Measurements from ENCODE around the gene ZBED4.

ZBED4 gene

DNA sequence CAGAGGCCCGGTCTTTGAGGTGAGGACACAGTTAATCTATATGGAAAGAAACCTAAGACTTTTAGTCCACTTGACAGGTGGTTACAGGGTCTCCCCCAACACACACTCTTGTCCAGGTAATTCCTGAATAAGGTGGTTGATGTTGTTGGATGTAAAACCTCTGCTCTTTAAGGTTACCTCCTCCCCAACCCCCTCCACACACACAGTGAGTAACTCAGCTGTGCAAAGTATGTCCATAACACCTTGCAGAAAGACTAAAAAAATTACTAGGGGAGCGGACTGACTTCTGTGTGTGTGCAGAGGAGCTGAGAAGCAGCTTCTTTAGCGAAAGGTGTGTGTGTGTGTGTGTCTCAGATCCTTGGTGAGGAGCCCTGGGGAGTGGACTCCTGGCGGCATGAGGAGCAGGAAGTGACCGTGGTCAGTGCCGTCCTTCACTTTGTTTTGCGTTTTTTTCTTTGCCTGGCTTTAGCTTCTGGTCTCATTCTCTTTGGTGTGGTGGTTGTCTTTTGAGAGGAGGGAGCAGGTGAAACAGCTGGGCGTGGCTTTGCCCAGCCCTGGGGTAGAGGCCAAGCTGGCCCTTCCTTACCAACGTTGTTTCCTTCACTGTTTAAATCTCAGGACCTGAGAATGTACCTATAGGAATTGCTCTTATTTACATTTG lies 1.7 kb downstream of the ZBED4 start:
- DNase-seq (ENCODE audit: low read depth in 2 of 2) = no peak

DNA sequence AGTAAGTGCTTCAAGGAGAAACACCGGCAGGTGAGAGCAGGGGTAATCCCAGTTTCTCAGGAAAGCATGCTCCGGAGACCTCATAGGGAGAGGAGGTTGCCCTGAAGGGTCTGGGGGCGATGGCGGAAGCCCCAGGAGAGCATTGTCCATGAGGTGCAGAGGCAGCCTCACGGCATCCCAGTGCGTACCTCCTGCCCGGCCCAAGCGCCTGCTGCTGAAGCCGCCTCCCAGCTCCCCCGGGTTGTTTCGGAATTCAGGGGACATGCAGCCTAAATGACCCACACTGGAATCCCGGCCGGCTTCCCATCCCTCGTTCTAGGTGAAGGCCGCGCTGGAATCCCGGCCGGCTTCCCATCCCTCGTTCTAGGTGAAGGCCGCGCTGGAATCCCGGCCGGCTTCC lies 2.7 kb downstream of the ZBED4 start:
- DNase-seq (ENCODE audit: low read depth in 2 of 2) = no peak

GRCh38 chr22:49856766-49857618 lies 3.3 kb downstream of the ZBED4 start:
- DNase-seq (ENCODE audit: low read depth in 2 of 2) = no peak

DNA sequence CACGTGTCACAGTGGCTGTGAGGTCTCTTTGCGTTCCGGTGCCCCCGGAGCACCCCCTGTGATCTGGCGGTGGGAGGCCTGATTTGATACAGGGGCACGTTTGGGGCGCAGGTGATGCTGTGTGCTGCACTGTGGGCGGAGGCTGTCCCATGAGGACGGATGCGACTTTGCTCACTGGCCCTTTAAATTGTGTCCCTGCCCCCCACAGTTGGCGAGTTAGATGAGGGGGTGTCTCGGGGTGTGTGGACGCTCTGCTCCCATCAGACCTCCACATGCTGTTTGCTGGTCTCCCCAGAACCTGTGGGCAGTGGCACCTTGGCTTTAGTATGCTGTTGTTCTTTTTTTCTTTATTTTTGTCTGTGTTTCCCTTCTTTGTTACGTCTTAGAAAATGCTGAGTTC lies 5.2 kb downstream of the ZBED4 start:
- DNase-seq (ENCODE audit: low read depth in 2 of 2) = no peak

DNA sequence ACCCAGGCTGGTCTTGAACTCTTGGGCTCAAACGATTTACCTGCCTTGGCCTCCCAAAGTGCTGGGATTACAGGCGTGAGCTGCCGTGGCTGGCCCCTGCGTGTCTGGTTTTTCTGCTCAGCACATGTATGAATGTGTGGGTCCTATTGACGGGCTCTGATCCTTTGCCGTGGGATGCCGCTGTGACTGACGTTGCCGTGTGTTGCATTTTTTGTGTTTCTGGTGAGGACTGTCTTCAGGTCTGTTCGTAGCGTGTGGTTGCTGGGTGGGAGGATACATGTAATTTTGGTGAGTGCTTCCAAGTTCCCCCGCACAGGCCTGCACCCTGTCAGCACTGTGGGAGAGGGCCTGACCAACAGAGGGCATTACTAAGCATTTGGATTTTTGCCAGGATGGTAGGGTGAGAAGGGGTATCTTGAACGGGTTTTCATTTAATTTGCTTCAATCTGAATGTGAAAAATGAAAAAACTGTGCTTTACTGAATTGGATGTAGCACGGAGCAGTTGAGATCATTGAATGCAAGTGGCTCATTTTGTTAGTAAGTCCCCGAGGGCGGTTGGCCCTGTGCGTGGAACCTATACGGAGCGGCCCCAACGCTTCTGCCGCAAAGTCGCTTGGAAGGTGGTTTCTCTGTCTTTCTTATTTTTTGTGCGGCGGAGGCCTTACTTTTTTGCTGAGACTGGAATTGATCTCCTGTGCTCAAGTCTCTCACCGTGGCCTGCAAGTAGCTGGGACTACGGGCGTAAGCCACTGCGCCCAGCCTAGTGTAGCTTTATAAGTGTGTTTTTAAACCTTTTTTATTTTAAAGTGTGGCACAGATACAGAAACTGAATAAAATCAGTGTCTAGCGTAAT lies 8.2 kb downstream of the ZBED4 start:
- no peak for DNase-seq (ENCODE audit: low read depth in 2 of 2)

- DNase-seq (ENCODE audit: low read depth in 2 of 2) = no peak
These were observed 8.8 kb downstream of the ZBED4 start for GRCh38 chr22:49862496-49862776.

DNA sequence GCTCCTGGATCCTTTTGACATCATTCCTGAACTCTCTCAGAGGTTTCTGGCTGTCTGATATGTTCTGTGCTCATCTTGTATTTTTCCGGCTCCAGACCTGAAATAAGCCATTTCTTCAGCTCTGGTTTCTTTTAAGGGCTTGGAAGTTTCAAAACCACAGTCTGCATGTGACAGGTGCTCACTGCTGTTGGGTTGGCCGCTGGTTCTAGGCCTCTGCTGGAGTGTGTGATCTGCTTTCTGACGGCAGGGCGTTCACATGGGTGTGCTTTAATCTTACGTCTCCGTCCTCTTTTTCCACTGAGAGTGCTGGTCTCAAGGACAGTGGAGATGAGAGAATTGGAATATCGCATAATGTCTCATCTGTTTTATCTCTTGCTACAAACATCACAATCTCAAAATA lies 10.3 kb downstream of the ZBED4 start:
- no peak for DNase-seq (ENCODE audit: low read depth in 2 of 2)

- DNase-seq (ENCODE audit: low read depth in 2 of 2) = no peak
These were observed 11.5 kb downstream of the ZBED4 start for GRCh38 chr22:49865156-49865555.

DNA sequence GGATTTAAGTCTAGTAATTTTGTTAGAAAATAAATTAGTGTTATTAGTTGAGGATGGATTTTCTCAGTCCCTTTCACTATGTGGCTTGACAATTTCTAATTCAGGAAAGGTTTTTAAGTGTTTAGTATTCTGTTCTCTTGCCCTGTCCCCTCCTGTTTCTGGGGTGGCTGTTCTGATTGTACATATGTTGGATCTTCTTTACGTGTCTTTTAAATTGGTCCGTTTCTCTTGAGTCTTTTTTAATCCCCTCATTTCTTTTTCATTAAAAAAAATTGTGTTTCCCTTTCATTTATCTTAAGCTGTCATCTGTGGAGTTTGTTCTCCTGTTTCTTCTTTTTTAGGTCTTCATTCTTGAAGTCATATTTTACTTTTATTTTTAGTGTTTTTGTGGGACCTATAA lies 12.5 kb downstream of the ZBED4 start:
- no peak for DNase-seq (ENCODE audit: low read depth in 2 of 2)

- no peak for DNase-seq (ENCODE audit: low read depth in 2 of 2)
These were observed 13.0 kb downstream of the ZBED4 start for GRCh38 chr22:49866646-49867045.

- DNase-seq (ENCODE audit: low read depth in 2 of 2) = no peak
These were observed 13.9 kb downstream of the ZBED4 start for GRCh38 chr22:49867303-49868265.

- no peak for DNase-seq (ENCODE audit: low read depth in 2 of 2)
These were observed 15.6 kb downstream of the ZBED4 start for GRCh38 chr22:49869086-49869830.

- no peak for DNase-seq (ENCODE audit: low read depth in 2 of 2)
These were observed 16.4 kb downstream of the ZBED4 start for GRCh38 chr22:49869845-49870712.

GRCh38 chr22:49871482-49871881 lies 17.8 kb downstream of the ZBED4 start:
- no peak for DNase-seq (ENCODE audit: low read depth in 2 of 2)

DNA sequence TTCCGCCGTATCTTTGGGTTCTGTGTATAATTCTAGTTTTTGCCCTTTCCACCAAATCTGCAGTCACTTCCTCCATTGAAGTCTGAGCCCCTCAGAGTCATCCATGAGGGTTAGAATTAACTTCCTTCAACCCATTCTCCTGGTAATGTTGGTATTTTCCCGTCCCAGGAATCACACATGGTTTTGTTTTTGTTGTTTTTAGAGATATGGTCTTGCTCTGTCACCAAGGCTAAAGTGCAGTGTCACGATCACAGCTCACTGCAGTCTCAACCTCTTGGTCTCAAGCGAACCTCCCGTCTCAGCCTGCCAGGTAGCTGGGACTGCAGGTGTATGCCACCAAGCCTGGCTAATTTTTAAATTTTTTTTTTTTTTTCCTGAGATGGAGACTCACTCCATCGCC lies 18.7 kb downstream of the ZBED4 start:
- no peak for DNase-seq (ENCODE audit: low read depth in 2 of 2)

DNA sequence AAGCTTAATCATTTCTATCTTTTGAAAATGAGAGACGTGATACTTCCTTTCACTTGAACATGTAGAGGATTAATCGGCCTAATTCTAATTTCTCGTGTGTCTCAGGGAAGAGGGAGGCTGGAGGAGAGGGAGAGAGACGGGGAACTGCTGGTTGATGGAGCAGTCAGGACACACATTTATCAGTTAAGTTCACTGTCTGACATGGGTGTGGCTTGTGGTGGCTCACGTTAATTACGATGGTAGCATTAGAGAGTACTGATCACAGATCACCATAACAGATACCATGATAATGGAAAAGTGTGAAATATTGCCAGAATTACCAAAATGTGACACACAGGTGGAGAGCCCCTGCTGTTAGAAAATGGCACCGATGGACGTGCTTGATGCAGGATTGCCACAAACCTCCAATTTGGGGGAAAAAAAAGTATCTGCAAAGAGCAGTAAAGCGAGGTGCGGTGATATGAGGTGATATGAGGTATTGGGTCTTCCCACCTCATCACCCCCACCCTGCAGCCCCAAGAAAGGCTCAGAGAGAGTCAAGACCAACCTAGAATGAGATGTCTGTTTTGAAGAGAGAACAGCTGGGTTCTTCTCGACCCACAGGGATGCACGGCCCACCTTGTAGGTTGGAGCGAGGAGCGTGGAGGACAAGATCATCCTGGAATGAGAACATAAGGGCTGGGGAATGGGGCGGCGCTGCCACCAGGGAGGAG lies 19.7 kb downstream of the ZBED4 start:
- DNase-seq (ENCODE audit: low read depth in 2 of 2) = no peak

DNA sequence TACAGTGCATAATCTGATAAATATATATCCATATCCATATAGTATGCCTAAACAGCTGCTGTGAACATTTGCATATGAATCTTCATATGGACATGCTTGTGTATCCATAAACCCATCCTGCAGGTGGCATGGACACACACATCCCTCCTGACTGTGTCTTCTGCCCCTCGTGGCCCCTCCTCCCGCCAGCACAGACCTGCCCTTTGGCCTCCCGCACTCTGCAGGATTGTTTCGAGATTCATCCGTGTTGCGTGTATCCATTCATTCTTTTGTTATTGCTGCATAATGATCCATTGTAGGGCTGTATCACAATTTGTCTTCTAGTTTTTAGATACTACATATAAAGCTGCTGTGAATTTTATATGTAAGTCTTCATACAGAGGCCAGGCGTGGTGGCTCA lies 24.0 kb downstream of the ZBED4 start:
- no peak for DNase-seq (ENCODE audit: low read depth in 2 of 2)

GRCh38 chr22:49878206-49878605 lies 24.6 kb downstream of the ZBED4 start:
- DNase-seq (ENCODE audit: low read depth in 2 of 2) = no peak

DNA sequence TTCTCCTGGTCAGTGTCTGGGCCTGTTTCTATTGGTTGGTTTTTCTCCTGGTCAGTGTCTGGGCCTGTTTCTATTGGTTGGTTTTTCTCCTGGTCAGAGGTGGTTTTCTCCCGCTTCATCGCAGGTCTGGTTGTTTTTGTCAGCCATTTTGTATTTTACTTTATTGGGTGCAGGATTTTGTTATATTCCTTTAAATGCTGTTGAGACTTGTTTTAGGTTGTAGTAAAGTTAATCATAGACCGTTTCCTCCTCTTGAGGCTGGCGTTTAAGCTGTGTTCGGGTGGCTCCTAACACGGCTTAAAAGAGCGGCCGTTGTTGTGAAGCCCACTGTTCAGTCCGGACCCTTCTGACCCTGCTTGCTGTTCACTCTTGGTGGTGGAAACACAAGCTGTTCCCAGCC lies 26.2 kb downstream of the ZBED4 start:
- no peak for DNase-seq (ENCODE audit: low read depth in 2 of 2)
